A673 (cell line): ENCODE results near the gene NDUFB11.

Source experiments
- CTCF ChIP-seq: fragments of 300-800, 200-600 bp; sonication (generic); conservative IDR thresholded peaks from 2 replicates; pipeline ENCODE4 v1.5.1; 2017; ENCODE audit warnings: low read depth, mild to moderate bottlenecking, antibody characterized with exemption, low read length, moderate library complexity, mixed read lengths
- EZH2 ChIP-seq: fragments of 200-600 bp; sonication (generic); IDR thresholded peaks from 2 replicates; pipeline ENCODE4 v1.6.1; 2017; ENCODE audit warnings: borderline replicate concordance, low read depth, mild to moderate bottlenecking, mixed read lengths, antibody characterized with exemption, low read length; ENCODE audit not compliant: poor library complexity, severe bottlenecking

- TF ChIP-seq CTCF (no peak), EZH2 (no peak)
Observed at GRCh38 chrX:47143894-47144625, 442 bp downstream of the NDUFB11 start.
